ENCODE results near the gene B4GALT5.

DNA sequence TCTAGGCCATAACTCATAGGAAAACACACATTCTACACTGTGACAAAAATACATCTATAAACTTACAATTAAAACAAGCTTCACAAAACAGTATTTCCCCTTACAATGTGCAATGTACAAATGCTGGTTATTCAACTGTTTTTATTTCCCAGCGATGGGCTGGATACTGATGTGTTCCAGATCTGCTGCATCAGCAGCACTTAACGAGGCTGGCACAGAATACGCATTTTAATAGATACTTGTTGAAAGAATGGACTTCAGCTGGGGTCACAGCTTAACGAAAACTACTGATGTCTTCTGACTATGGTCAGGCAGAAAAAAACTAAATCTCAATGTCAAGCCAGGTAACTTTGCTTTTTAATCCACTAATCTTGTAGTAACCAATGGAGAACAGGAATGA, 70.9 kb downstream of the B4GALT5 start:
- TF ChIP-seq POLR2A (IDR thresholded peaks at IDR 0.05), result no peak
- TF ChIP-seq CTCF (IDR thresholded peaks at IDR 0.05 in 8 of 11, conservative IDR thresholded peaks at IDR 0.05 in 3 of 11), result no peak
- TF ChIP-seq POLR2AphosphoS5 (IDR thresholded peaks at IDR 0.05), result no peak

All from spleen (tissue), 7 donors.